Left colon (tissue), 2 donors: ENCODE data around the gene KDM4B. TPM values are rescaled to one million over a fixed set of nuclear protein-coding genes. Genes with fewer than 3 reads are reported as not detected.

Experiments used
- ATAC-seq: fragments of 200-7000 bp; cut with Tn5 transposase; one replicate; pipeline ENCODE4 v1.9.1; 2020; ENCODE audit warnings: mild to moderate bottlenecking, moderate library complexity
- DNase-seq, 2 donors: peaks; one replicate each; pipeline ENCODE4 v3.0.0-alpha.2; 2020
- intact Hi-C, 2 donors: fragments of 100-400 bp; cut with DNase I in 1 of 2; cut with micrococcal nuclease in 1 of 2; formaldehyde crosslinking; loops; one replicate each; pipeline versions ENCODE4 v1.11.2 to v1.14.0; 2022; cut with DNase I, micrococcal nuclease
- total RNA-seq, 2 donors: library from RNA; stranded (reverse); fragmentation: NEBNext Ultra II Directional; extraction: Animal tissue kit (Norgen Biotek cat#: 25700); gene quantifications; one replicate each; pipeline ENCODE4 v1.2.1, GENCODE V29; 2021
- donor health status: DM: no; HTN: no; CAD: no.
- donor health status: DM: yes; HTN: yes; CAD: no.

The KDM4B gene
- total RNA-seq, 2 donors from 2014 or later: 43.9 to 46.2 TPM

- no peak for DNase-seq
- intact Hi-C loops: no loop called here
- ATAC-seq: no peak
Observed at GRCh38 chr19:5120833-5121232, 151.9 kb downstream of the KDM4B start.

DNA sequence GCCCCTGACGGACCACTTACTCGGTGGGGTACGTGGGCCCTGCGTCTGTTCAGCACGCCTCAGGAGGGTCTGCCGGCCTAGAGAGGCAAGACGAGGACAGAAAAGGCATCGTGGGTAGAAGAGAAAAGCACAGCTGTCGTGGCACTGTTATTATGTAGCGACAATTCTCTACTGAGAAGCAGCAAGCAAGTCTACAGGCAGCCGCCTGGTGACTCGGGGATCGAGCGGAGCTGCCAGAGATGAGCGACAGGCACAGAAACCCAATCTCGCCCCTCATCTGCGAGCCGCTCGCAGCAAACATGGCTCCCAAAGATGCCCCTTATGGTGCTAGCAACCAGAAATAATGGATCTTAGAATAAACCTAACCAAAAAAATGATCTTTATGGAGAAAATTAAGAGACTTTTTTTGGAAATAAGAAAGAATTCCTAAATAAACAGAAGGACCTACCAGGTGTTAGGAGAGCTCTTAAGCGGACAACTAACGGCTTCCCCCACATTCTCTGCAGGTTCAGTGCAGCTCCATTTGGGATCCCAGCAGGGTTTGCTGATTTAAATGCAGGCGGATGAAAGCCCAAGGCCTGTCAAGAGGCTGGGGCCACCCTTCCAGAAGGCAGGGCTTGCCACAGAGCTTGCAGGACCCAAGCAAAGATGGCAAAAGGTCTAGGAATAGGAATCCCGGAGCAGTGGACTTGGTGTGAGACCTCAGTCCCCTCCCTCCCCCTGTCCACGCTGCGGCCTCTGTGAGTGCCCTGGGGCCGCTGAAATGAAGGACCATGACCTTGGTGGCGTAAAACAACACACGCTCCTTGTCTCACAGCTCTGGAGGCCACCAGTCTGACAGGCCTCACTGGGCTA, 152.6 kb downstream of the KDM4B start:
- DNase-seq (no peak), ATAC-seq (no peak)
- intact Hi-C loops: no loop called here

- intact Hi-C loops: no loop called here
- DNase-seq (no peak), ATAC-seq (no peak)
Observed at GRCh38 chr19:5122121-5122400, 153.1 kb downstream of the KDM4B start.

DNA sequence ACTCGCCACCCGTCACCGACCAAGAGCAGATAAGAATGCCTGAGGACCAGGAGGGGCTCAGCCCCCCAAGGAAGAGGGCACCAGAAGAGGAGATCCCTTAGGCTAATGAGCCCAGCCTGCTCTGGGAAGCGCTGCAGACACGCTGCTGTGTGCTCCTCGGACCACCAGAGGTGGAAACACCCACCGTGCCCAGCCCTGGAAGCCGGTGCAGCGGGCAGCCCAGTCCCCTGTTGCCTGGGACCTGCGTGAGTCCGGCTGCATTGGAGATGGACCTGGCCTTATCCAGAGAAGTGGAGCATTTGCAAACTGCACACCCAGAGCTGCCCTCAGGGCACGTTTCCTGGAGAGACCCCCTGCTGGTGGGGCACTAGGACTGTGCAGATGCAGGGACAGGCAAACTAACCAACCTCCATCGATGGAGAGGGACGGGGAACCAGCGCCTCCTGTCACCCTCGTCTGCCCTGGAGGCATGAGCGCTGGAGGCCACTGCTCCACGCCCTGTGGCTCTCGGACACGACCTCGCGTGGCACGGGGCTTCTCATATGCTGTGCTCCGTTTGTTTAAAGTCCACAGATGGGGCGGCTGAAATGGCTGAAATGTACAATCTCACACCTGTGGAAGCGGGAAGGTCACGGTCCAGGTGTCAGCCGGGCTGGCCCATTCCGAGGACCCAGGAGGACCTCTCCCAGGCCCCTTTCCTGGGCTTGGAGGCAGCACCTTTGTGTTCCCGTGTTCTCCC, 153.9 kb downstream of the KDM4B start:
- DNase-seq (no peak), ATAC-seq (no peak)
- intact Hi-C loops: no loop called here

- ATAC-seq: no peak
- DNase-seq: no peak
- intact Hi-C loops: no loop called here
Observed at GRCh38 chr19:5123646-5124045, 154.7 kb downstream of the KDM4B start.

- intact Hi-C loops: no loop called here
- ATAC-seq (no peak), DNase-seq (no peak)
Observed at GRCh38 chr19:5124111-5124855, 155.4 kb downstream of the KDM4B start.

DNA sequence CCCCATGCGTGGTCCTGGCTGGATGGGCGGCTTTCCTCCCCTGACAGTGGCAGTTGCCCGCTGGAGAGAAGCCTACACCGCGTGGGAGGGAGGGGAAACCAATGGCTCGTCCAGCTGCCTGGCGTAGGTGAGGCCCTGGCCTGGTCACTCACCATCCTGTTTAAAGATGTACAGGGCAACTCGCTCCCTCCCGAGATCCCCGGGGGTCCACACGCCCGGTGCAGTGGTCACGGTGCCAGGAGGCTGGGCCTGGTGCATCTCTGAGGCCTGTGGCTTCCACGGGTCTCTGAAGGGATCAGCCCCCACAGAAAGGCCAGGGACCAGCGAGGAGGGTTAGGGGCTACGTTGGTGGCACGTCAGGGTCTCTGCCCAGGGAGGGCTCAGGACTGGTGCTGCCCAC, 156.5 kb downstream of the KDM4B start:
- no peak for ATAC-seq
- no peak for DNase-seq
- intact Hi-C loops: no loop called here

- intact Hi-C loops: no loop called here
- DNase-seq (no peak), ATAC-seq (no peak)
Observed at GRCh38 chr19:5125797-5126497, 157.0 kb downstream of the KDM4B start.

DNA sequence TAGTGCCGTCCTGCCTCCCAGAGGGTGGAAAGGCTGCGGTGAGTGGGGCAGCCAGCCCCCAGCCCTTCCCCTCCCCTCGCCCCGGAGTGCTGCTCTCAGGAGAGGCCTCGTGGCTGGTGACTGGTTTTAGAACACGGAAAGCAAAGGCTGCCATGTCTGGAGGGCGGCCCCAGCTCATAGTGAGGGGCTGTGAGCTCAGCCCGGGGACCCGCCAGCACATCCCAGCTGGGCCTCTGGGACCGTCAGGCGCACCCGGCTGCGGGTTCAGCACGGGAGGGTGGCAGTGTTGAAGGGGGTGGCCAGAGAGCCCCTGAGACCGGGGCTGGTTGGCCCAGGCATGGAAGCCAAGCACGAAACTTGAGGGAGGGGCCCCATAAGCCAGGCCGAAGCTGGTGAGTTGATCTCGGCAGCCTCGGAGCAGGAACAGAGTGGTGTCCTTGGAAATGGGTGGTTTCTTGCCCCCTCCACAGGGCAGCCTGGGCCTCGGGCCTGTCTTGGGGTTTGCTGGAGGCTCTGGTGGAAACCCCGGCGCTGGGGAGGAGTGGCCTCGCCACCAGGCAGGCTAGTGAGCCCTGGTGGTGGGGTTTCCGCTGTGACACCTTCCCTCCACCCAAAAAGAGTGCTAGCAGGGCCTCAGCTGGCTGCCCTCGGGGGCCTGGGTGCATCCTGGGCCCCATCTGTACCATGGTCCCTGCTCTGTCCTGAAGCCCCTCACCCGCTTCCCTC, 157.7 kb downstream of the KDM4B start:
- ATAC-seq: no peak
- intact Hi-C loops: no loop called here
- DNase-seq: no peak

GRCh38 chr19:5127717-5128116, 158.8 kb downstream of the KDM4B start:
- ATAC-seq (no peak), DNase-seq (no peak)
- intact Hi-C loops: no loop called here

- intact Hi-C loops: no loop called here
- no peak for ATAC-seq
Observed at GRCh38 chr19:5128251-5128935, 159.5 kb downstream of the KDM4B start.

DNA sequence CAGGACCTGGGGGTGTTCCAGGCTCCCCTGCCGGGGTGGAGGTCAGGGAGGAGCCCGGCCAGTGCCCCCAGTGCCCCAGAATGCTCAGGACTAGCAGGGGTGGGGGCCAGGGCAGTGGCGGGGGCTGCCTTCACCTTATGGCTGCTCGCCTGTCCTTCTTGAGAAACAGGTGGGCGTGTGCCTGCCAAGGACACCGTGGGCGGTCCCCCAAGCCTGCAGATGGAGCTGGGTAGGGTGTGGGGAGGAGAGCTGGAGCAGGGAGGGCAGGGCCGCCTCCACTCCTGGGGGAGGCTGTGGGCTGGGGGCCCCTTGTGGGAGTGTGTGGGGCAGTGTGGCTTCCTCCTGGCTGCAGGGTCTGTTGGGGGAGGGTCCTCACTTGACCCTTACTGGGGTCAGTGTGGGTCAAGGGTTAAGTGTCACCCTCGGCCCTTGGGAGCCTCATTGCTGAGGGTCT, 160.1 kb downstream of the KDM4B start:
- no peak for ATAC-seq
- no peak for DNase-seq
- intact Hi-C loops: no loop called here

More at GRCh38 chr19:5128251-5128935, 159.5 kb downstream of the KDM4B start:
- DNase-seq: no peak

GRCh38 chr19:5129691-5130090, 160.8 kb downstream of the KDM4B start:
- intact Hi-C loops: no loop called here
- no peak for DNase-seq
- ATAC-seq: no peak

- ATAC-seq (no peak), DNase-seq (peak in 1 of 2 donors; percentile 37)
- intact Hi-C loops: no loop called here
Observed at GRCh38 chr19:5130371-5131030, 161.6 kb downstream of the KDM4B start.

DNA sequence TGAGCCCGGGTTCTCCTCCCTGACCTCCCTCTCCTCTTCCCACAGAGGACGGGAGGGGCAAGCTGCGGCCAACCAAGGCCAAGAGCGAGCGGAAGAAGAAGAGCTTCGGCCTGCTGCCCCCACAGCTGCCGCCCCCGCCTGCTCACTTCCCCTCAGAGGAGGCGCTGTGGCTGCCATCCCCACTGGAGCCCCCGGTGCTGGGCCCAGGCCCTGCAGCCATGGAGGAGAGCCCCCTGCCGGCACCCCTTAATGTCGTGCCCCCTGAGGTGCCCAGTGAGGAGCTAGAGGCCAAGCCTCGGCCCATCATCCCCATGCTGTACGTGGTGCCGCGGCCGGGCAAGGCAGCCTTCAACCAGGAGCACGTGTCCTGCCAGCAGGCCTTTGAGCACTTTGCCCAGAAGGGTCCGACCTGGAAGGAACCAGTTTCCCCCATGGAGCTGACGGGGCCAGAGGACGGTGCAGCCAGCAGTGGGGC, 162.2 kb downstream of the KDM4B start:
- DNase-seq: peak in 1 of 2 donors; percentile 41
- intact Hi-C loops: no loop called here
- no peak for ATAC-seq

- no peak for DNase-seq
- intact Hi-C loops: no loop called here
Observed at GRCh38 chr19:5131506-5132205, 162.7 kb downstream of the KDM4B start.

GRCh38 chr19:5132206-5132560, 163.3 kb downstream of the KDM4B start:
- DNase-seq (no peak), ATAC-seq (no peak)
- intact Hi-C loops: no loop called here

More at GRCh38 chr19:5131506-5132205, 162.7 kb downstream of the KDM4B start:
- no peak for ATAC-seq
